IPS DF 6.9 (cell line): Measurements from ENCODE around the gene SLIT3.

Experiments
- DNase-seq: peaks from one replicate; pipeline ENCODE4 v3.0.0-alpha.2; 2013; ENCODE audit warnings: low read depth, low spot score
- H3K27ac ChIP-seq: one replicate; pipeline ENCODE4 v1.5.1; 2013; ENCODE audit warnings: low read length, control low read depth
- H3K27me3 ChIP-seq: 2 replicates; pipeline ENCODE4 v1.6.1; 2013; ENCODE audit warnings: mild to moderate bottlenecking, low read length; ENCODE audit not compliant: control insufficient read depth, insufficient read depth
- H3K36me3 ChIP-seq: 2 replicates; pipeline ENCODE4 v1.6.1; 2013; ENCODE audit warnings: low read length; ENCODE audit not compliant: control insufficient read depth, insufficient read depth
- H3K4me1 ChIP-seq: 2 replicates; pipeline ENCODE4 v1.6.1; 2013; ENCODE audit warnings: low read length; ENCODE audit not compliant: control insufficient read depth, insufficient read depth
- H3K4me3 ChIP-seq: 2 replicates; pipeline ENCODE4 v1.5.1; 2013; ENCODE audit warnings: mild to moderate bottlenecking, low read length
- H3K9me3 ChIP-seq: 2 replicates; pipeline ENCODE4 v1.6.1; 2013; ENCODE audit warnings: low read length, inconsistent platforms; ENCODE audit not compliant: control insufficient read depth, insufficient read depth
- WGBS: extraction: QIAGEN DNeasy Blood & Tissue Kit; methylation state at CpG from one replicate; pipeline ENCODE4 v1.1.7; 2013; ENCODE audit warnings: mixed read lengths, missing lambda C conversion rate; ENCODE audit not compliant: insufficient read length, insufficient coverage; 5-methylcytosine and 5-hydroxymethylcytosine counted together

The SLIT3 gene

DNA sequence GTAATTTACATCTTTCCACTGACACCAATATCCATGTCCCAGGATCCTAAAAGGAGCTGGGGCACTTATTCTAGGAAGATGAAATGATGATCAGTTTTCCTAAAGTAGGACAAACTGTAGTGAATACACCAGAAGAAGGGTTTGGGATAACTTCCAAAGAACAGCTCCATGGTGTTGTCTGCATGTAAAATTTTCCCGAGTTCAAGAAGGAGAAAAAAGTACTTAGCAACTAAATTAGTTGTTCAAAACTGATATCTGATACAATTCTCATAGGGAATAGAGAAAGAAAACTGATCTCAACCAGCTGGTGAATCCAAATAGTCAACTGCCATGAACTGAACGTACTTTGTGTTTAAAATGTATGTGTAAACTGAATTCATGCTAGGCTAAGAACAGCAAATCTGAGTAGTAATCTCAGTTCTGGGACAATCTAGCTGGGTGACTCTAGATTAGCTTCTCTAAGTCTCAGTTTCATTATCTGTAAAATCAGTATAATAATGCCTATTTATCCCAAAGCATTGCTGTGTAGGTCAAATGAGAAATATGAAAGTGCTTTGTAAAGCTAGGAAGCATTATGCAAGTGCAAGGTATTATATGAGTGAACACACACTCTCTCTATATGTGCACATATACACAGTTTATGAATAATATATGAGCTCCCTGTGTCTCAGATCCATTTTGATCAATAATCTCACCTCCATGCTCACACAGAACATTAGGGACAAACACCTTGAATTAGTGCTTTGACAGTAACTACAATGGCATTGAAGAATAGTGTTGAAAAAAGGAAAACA lies 357.7 kb downstream of the SLIT3 start:
- no CpG with 5 or more reads among the region's 2 CpGs for WGBS

DNA sequence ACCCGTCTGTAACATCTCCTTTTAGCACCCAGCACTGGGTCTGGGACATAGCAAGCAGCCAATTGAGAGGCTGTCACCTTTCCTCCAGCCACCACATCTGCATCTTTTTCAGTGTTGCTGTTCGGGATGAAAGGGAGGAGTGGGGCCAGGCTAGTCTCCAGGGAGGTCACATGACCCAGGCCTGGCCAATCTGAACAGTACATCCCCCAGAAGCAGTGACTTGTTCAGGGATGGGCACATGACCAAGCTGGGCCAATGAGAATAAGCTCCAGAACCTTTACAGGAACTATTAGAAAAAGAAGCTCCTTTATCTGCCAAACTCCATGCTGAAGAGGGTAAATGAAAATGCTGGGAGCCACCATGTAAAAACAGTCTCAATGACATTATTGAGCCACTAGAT lies 359.0 kb downstream of the SLIT3 start:
- Histone ChIP-seq H3K27ac (no peak overlapping the region), H3K4me3 (no peak overlapping the region), H3K4me1 (no peaks in the 10 kb centered on the region), H3K9me3 (no peaks in the 10 kb centered on the region), H3K27me3 (no peaks in the 10 kb centered on the region; the same call in 1 of the 2 replicates), H3K36me3 (no peaks in the 10 kb centered on the region)
- DNase-seq: no peak
- no CpG with 5 or more reads among the region's 2 CpGs for WGBS

More for the DNA sequence above, 357.7 kb downstream of the SLIT3 start:
- Histone ChIP-seq H3K4me1 (no peaks in the 10 kb centered on the region), H3K9me3 (no peaks in the 10 kb centered on the region), H3K27me3 (no peaks in the 10 kb centered on the region; the same call in 1 of the 2 replicates), H3K27ac (no peak overlapping the region), H3K4me3 (no peak overlapping the region), H3K36me3 (no peaks in the 10 kb centered on the region)
- DNase-seq: no peak

DNA sequence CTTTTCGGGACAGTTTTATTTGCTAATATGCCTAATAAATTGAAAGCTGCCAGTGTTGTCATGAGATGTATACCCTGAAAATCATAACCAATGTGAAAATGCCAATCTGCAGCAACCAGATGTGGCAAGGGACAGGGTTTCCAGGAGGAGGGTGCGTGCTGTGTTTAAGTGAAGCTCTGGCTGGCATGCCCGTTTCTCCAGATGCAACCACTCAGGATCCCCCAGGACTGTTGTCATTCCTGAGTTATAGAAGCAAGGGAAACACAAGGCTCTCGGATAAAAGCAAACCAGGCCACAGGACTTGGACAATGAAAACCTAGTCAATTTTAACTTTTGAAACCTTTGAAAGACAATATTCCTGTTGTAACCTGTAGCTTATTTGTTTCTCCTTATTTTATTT lies 360.2 kb downstream of the SLIT3 start:
- Histone ChIP-seq H3K27ac (no peak overlapping the region), H3K36me3 (no peaks in the 10 kb centered on the region), H3K4me1 (no peaks in the 10 kb centered on the region), H3K27me3 (no peaks in the 10 kb centered on the region; the same call in 1 of the 2 replicates), H3K9me3 (no peaks in the 10 kb centered on the region), H3K4me3 (no peak overlapping the region)
- no peak for DNase-seq
- no CpG with 5 or more reads among the region's 4 CpGs for WGBS

DNA sequence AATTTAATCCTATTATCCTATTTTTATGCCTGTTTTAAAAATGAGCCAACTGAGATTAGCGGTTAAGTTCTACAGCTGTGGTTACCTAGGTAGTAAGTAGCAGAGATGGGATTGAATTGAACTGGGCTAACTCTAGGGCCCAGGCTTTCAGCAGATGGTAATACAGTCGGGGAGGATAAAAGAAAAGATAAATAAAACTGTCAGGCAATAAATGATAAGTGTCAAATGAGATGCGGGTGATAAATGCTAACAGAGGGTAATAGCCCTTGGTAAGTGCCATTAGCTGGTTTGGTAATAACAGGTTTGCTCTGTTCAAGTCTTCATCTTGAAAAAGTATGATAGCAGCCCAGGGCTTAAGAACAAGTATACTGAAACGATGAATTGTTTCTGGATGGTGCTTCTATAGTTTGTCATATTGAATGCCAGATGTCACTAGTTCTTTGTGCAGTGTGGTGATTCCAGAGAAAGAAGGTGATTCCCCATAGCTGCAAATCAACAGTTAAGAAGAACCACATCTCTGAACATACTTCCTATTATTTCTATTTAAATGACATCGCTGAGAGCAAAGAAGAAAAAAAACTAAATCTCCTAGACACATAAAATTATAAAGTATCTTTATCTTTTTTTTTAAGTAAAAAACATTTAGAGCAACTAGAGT lies 360.9 kb downstream of the SLIT3 start:
- Histone ChIP-seq H3K36me3 (no peaks in the 10 kb centered on the region), H3K4me1 (no peaks in the 10 kb centered on the region), H3K27ac (no peak overlapping the region), H3K9me3 (no peaks in the 10 kb centered on the region), H3K27me3 (no peaks in the 10 kb centered on the region; the same call in 1 of the 2 replicates), H3K4me3 (no peak overlapping the region)
- DNase-seq: no peak
- no CpG with 5 or more reads among the region's 5 CpGs for WGBS

DNA sequence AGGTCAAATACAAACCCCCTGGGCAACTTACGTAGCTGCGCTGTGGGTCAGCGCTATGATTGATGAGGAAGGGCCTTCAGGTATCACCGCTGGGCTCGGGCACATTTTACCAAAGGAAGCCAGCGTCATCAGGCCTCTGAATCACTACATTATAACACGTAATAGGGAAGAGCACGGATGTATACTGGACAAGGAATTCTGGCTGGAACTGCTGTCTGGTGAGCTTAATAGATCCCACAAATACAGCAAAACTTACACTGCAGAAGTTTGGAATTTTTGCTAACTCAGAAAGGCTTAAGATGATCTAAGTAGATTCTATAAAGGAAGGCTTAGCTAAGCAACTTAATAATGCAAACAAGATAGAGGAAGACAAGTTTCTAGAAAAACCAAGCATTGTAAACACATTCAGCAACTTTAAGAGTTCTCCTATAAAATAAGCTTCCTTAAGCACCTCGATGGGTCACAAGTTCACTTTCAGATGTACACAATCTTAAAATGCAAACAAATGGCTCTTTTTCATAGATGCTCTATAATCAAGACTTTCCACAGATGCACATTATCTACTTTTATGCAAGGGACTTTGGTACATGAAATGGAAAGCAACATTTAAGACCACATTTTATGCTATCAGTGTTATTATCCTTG lies 361.7 kb downstream of the SLIT3 start:
- Histone ChIP-seq H3K4me1 (no peaks in the 10 kb centered on the region), H3K36me3 (no peaks in the 10 kb centered on the region), H3K4me3 (no peak overlapping the region), H3K9me3 (no peaks in the 10 kb centered on the region), H3K27ac (no peak overlapping the region), H3K27me3 (no peaks in the 10 kb centered on the region; the same call in 1 of the 2 replicates)
- DNase-seq: no peak
- no CpG with 5 or more reads among the region's 9 CpGs for WGBS

DNA sequence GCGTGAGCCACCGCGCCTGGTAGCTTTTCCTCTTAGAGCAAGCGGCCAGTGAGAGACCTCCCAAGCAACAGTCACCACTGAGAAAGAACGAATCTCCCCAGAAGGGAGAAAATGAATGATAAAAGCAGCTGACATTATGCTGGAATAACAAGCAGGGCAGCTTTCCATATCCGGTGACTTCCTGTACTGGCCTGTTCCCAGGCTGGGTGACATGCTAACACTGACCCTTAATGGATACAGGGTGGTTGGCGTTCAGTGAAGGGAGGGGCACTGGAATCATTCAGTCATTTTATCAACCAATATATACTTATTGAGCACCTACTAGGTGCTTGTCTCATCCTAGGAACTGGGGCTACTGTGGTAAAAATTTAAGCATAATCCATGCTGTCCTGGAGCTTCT lies 364.4 kb downstream of the SLIT3 start:
- no peaks in the 10 kb centered on the region for H3K36me3 ChIP-seq
- H3K4me3 ChIP-seq: no peak overlapping the region
- H3K4me1 ChIP-seq: peaks cover 2% of the 10 kb centered on the region; the same call in 1 of the 2 replicates
- no peaks in the 10 kb centered on the region; the same call in 1 of the 2 replicates for H3K27me3 ChIP-seq
- no CpG with 5 or more reads among the region's 7 CpGs for WGBS
- H3K9me3 ChIP-seq: no peaks in the 10 kb centered on the region
- H3K27ac ChIP-seq: no peak overlapping the region
- DNase-seq: no peak

DNA sequence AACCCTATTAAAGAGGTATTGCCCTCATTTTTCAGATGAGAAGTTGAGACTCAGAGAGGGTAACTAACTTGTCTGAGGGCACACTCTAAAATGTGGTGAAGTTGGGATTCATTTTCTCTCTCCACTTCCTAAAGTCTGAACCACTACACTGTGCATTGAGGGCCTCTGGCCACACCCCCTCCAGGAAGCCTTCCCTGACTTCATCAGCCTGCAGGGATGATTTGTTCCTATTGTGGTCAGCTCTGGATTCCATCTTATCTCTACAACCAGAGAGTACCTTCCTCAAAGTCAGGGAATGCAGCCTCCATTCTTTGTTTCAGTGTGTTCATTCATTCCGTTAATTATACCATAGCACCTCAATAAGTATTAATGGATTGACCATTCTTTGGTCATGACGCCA lies 365.8 kb downstream of the SLIT3 start:
- H3K4me1 ChIP-seq: peaks cover 2% of the 10 kb centered on the region; the same call in 1 of the 2 replicates
- H3K4me3 ChIP-seq: no peak overlapping the region
- WGBS: no CpG with 5 or more reads among the region's 2 CpGs
- no peaks in the 10 kb centered on the region; the same call in 1 of the 2 replicates for H3K27me3 ChIP-seq
- no peaks in the 10 kb centered on the region for H3K36me3 ChIP-seq
- no peak for DNase-seq
- H3K9me3 ChIP-seq: no peaks in the 10 kb centered on the region
- H3K27ac ChIP-seq: no peak overlapping the region

DNA sequence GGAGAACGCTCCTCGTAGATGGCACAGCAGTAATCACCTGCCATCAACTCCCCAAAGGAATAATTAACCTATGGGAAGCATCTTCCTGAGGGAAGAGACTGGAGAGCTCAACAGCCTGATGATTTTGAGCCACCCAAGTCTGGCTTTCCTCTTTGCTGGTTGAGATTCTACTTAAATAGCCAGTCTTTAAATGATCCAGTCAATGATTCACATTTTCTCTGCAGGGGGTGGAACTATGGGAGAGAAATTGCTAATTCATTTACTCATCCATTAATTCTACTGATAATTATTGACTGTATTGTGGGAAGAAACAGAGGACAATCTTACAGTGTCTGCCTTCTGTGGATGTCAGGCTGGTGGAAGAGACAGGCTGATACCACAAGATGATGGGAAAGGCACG lies 366.8 kb downstream of the SLIT3 start:
- no peaks in the 10 kb centered on the region for H3K9me3 ChIP-seq
- WGBS: no CpG with 5 or more reads among the region's 3 CpGs
- no peak overlapping the region for H3K27ac ChIP-seq
- DNase-seq: no peak
- H3K36me3 ChIP-seq: no peaks in the 10 kb centered on the region
- peaks cover 2% of the 10 kb centered on the region; the same call in 1 of the 2 replicates for H3K4me1 ChIP-seq
- H3K27me3 ChIP-seq: no peaks in the 10 kb centered on the region; the same call in 1 of the 2 replicates
- H3K4me3 ChIP-seq: no peak overlapping the region

DNA sequence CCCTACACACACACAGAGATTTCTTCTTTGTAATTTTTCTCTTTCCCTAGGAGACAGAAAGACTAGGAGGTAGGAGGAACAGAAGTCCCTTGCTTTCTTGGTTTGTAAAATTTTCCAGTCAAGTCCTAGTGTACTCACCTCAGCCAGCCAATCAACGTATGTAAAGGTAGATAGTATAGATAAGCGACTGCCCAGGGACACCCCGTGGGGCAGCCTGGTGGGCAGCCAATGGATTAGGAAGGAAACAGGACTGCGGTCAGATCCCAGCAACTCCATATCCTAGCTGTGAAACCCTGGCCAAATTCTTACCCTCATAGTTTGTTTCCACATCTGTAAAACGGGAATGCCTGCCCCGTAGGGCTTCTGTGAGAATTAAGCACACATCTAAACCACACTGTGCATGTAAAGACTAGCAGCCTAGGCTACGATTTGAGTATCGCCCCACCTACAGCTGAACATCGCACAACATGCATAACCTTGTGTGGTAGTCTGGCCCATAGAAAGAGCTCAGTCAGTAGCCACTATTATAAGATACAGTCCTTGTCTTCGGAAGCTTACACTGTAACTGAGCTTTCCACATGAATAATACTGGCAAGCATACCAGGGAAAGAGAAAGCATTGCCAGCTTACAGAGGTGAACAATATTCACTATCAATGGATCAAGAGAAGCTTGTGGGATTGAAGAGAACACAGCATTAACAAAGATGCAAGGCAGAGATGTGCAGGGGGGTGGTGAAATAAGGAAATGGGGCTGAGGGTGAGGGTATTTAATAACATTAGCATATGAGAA lies 368.3 kb downstream of the SLIT3 start:
- H3K9me3 ChIP-seq: no peaks in the 10 kb centered on the region
- no peaks in the 10 kb centered on the region for H3K27me3 ChIP-seq
- H3K36me3 ChIP-seq: no peaks in the 10 kb centered on the region
- H3K4me1 ChIP-seq: peaks cover 2% of the 10 kb centered on the region; the same call in 1 of the 2 replicates
- H3K27ac ChIP-seq: no peak overlapping the region
- WGBS: no CpG with 5 or more reads among the region's 10 CpGs
- H3K4me3 ChIP-seq: no peak overlapping the region
- DNase-seq: no peak
